Measurements from ENCODE around the gene MARK3. TPM values are rescaled to one million over a fixed set of nuclear protein-coding genes. Genes with fewer than 3 reads are reported as not detected.
A peak's percentile ranks its signal among the peaks of the same experiment; 100 is the strongest.

The MARK3 gene
- polyA plus RNA-seq, 3 donors = 29.3 to 163 (median 44.7) TPM

- H3K4me1 ChIP-seq (ENCODE audit: control insufficient read depth in 1 of 2, insufficient read depth in 2 of 2, low read length in 2 of 2) = peaks cover 12 to 20% of the 10 kb centered on the region in 2 donors
- no peak for DNase-seq
- no peak overlapping the region for H3K27ac ChIP-seq (ENCODE audit: low read depth in 1 of 2, low read length in 2 of 2)
- H2AFZ ChIP-seq (ENCODE audit: insufficient read depth, low read depth, low read length, poor library complexity, severe bottlenecking) = no peak overlapping the region
- H3K27ac Mint-ChIP-seq = peak overlapping the region in 2 of 7 donors; percentile 15 to 69
- H3K27me3 Mint-ChIP-seq (ENCODE audit: low read depth in 3 of 3) = no peaks in the 10 kb centered on the region
- no peak overlapping the region for H3K9ac ChIP-seq (ENCODE audit: insufficient read depth, low read length, poor library complexity, severe bottlenecking)
- no peaks in the 10 kb centered on the region for H3K9me3 Mint-ChIP-seq
- H3K27me3 ChIP-seq (ENCODE audit: control insufficient read depth in 2 of 2, insufficient read depth in 2 of 2, low read length in 2 of 2) = no peaks in the 10 kb centered on the region
- intact Hi-C loops (cut with micrococcal nuclease) = no loop called here
- no peaks in the 10 kb centered on the region for H3K9me3 ChIP-seq (replicated peaks in 1 of 2; ENCODE audit: control insufficient read depth in 1 of 2, insufficient read depth in 1 of 2, low read length in 2 of 2)
- peaks cover 16% of the 10 kb centered on the region for H3K4me1 Mint-ChIP-seq
- 100% methylated on average over 2 of the region's 3 CpGs for WGBS (ENCODE audit: insufficient coverage)
- no peak overlapping the region for H3K4me3 ChIP-seq (replicated peaks in 1 of 3; ENCODE audit: low read depth in 2 of 3, low read length in 3 of 3)
- no peak overlapping the region for H3K4me2 ChIP-seq (replicated peaks; ENCODE audit: extremely low read depth, low read length, poor library complexity, severe bottlenecking)
- H3K4me3 Mint-ChIP-seq = no peak overlapping the region
- peaks cover 10 to 38% of the 10 kb centered on the region in 2 donors for H3K36me3 Mint-ChIP-seq
- H3K36me3 ChIP-seq (replicated peaks in 1 of 2; ENCODE audit: control insufficient read depth in 1 of 2, insufficient read depth in 2 of 2, low read length in 2 of 2) = peaks cover 2 to 56% of the 10 kb centered on the region in 2 donors
- peaks cover 97% of the 10 kb centered on the region for H4K20me1 ChIP-seq (ENCODE audit: insufficient read depth, low read length)
- peaks cover 96% of the 10 kb centered on the region for H3K79me2 ChIP-seq (ENCODE audit: insufficient read depth, low read length)
- no peak for TF ChIP-seq CTCF (IDR thresholded peaks at IDR 0.05)
Measured at GRCh38 chr14:103445806-103446205, 60.6 kb downstream of the MARK3 start.

GRCh38 chr14:103448097-103448496 is 62.9 kb downstream of the MARK3 start:
- DNase-seq = peak in 1 of 3 donors; percentile 6
- no peak overlapping the region for H3K4me2 ChIP-seq (replicated peaks; ENCODE audit: extremely low read depth, low read length, poor library complexity, severe bottlenecking)
- Mint-ChIP-seq H3K9me3 (no peaks in the 10 kb centered on the region), H3K36me3 (peaks cover 21 to 50% of the 10 kb centered on the region in 2 donors), H3K4me3 (no peak overlapping the region), H3K4me1 (peaks cover 7% of the 10 kb centered on the region), H3K27ac (peak overlapping the region in 1 of 7 donors; percentile 31), H3K27me3 (ENCODE audit: low read depth in 3 of 3) (no peaks in the 10 kb centered on the region)
- peaks cover 6 to 8% of the 10 kb centered on the region in 2 donors for H3K4me1 ChIP-seq (ENCODE audit: control insufficient read depth in 1 of 2, insufficient read depth in 2 of 2, low read length in 2 of 2)
- peaks cover 96% of the 10 kb centered on the region for H3K79me2 ChIP-seq (ENCODE audit: insufficient read depth, low read length)
- no peaks in the 10 kb centered on the region for H3K27me3 ChIP-seq (ENCODE audit: control insufficient read depth in 2 of 2, insufficient read depth in 2 of 2, low read length in 2 of 2)
- no peaks in the 10 kb centered on the region for H3K9me3 ChIP-seq (replicated peaks in 1 of 2; ENCODE audit: control insufficient read depth in 1 of 2, insufficient read depth in 1 of 2, low read length in 2 of 2)
- no peak overlapping the region for H2AFZ ChIP-seq (ENCODE audit: insufficient read depth, low read depth, low read length, poor library complexity, severe bottlenecking)
- peak overlapping the region in 1 of 2 donors; percentile 23 for H3K27ac ChIP-seq (ENCODE audit: low read depth in 1 of 2, low read length in 2 of 2)
- H4K20me1 ChIP-seq (ENCODE audit: insufficient read depth, low read length) = peaks cover 99% of the 10 kb centered on the region
- peaks cover 12 to 73% of the 10 kb centered on the region in 2 donors for H3K36me3 ChIP-seq (replicated peaks in 1 of 2; ENCODE audit: control insufficient read depth in 1 of 2, insufficient read depth in 2 of 2, low read length in 2 of 2)
- H3K9ac ChIP-seq (ENCODE audit: insufficient read depth, low read length, poor library complexity, severe bottlenecking) = no peak overlapping the region
- no peak for TF ChIP-seq CTCF (IDR thresholded peaks at IDR 0.05)
- intact Hi-C loops (cut with micrococcal nuclease) = no loop called here
- WGBS (ENCODE audit: insufficient coverage) = no CpG with 5 or more reads among the region's 2 CpGs
- H3K4me3 ChIP-seq (replicated peaks in 1 of 3; ENCODE audit: low read depth in 2 of 3, low read length in 3 of 3) = no peak overlapping the region

Measured in CD14-positive monocyte (primary cell).